ENCODE measurements around the gene EIF5.

Gene EIF5

DNA sequence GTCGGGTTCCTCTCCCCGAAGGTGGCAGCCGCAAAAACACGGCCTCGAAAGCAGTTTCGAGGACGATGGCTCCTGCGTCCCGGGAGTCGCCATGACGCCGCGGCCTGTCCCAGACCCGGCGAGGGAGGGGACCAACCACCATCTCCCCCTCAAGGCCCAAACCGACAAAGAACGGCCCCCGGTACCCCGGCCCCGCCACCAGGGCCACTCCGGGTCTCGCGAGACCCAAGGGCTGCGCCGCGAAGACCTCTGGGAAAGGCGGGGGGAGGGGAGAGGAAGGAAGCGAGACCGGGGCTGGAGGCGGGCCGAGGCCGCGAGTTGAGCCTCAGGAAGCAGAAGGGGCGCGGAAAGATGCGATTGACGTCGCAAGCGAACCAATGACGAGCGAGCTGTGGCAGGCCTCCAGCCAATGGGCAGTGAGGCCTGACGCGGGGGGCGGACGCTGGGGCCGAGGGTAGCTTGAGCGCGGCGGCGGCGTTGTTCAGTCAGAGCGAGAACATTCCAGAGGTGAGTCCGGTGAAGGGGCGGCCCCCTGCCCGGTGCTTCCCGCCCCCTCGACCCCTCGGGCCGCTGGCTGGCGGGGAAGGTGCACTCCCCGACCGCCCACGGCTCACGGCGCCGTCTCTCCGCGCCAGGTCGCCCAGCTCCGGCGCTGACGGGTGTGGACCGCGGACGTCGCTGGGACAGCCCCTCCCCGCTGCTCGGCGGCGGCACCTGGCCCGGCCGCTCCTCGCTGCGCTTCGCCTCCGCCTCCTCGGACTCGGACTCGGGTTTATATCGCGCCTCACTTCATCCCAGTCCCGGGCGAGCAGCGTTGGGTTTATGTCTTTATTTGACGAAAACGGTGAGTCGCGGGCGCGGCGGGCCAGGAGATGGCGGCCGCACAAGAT is at the start of gene EIF5:
EIF5 (plus strand) TSS at position 484 of the 890 bp plus-strand sequence. CDS start 1,624 bp downstream, outside the sequence.
- DNase-seq (ENCODE audit: low read depth in 2 of 2) = peak; percentile 98

DNA sequence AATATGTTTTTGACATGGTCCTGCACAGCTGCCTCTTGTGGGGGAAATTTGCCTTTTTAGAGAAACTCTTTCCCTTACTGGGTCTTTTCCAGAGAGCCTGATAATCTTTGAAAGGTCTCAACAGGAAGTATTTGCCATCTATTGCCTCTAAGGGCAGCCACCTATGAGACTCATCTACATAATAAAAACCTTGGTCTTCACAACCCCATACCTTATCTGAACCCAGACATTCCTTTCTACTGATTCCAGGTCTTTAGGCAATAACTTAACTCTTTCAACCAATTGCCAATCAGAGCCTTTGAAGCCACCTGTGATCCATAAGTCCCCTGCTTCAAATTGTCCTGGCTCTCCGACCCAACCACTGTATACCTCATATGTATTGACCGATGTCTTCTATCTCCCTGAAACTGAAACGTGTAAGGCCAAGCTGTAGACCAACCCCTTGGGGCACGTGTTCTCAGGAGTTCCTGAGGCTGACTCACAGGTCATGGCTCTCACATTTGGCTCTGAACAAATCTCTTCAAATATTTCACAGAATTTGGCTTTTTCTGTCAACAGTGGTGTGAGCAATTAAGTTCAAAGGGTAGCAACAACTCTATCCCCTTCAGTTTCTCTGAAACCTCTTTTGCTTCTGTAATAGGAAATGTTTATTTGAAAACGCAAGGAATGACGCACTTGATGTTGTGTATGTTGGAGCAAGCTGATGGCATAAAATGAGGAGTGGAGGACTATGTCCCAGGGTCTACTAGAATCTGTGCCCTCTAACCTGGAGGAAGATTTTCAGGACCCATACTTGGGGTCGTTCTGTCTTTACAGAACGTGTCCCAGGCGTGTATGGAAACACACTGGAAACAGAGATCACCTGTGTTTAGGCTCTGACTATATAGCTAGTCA is 49.2 kb upstream of the EIF5 start:
- DNase-seq (ENCODE audit: low read depth in 2 of 2) = no peak

DNA sequence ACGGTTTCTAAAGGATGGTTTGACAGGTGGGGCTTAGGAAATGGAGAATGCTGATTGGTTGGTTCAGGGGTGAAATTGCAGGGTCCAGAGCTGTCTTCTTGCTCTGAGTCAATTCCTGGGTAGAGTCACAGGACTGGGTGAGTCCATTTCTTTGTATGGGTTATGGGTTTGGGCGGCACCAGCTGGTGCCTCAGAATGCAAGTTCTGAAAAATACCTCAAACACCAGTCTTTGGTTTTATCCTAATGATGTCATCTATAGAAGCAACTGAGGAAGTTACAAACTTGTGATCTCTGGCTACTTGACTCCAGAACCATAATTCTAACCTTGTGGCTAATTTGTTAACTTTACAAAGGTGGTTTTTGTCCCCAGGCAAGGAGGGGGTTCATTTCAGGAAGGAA is 47.6 kb upstream of the EIF5 start:
- DNase-seq (ENCODE audit: low read depth in 2 of 2) = no peak

DNA sequence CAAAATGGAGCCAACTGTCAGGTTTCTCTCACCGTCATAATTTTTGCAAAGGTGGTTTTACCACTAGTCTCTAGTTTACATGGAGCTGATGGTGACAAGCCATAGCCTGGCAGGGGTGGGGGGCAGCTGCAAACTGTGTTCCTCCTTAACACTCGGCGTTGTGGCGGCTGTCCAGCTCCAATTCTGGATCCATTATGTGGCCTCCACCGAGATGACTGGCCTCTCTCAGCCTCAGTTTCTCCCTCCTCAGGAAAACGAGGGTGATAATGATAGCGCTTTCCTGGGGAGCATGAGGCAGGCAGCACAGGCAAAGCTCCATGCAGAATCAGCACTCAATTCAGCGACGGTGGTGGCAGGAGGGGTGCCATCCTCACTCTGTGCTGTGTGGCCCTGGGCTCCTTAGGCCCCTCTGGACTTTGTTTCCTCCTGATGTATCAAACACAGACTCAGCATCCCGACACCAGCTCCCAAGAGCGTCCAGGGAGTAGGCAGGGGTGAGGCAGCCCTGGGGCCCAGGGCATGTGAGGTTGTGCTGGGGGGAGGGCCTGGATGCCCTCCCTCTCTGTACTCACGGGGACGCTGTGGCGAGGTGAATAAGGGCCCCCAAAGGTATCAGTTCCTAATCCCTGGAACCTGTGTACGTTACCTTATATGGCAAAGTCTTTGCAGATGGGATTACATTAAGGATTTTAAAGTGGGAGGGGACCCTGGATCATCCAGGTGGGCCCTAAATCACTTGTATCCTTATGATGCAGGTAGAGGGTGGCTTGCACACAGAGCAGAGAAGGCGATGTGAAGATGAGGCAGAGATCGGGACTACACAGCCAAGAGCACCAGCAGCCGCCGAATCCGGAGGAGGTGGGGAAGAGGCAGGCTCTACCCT is 46.8 kb upstream of the EIF5 start:
- no peak for DNase-seq (ENCODE audit: low read depth in 2 of 2)

DNA sequence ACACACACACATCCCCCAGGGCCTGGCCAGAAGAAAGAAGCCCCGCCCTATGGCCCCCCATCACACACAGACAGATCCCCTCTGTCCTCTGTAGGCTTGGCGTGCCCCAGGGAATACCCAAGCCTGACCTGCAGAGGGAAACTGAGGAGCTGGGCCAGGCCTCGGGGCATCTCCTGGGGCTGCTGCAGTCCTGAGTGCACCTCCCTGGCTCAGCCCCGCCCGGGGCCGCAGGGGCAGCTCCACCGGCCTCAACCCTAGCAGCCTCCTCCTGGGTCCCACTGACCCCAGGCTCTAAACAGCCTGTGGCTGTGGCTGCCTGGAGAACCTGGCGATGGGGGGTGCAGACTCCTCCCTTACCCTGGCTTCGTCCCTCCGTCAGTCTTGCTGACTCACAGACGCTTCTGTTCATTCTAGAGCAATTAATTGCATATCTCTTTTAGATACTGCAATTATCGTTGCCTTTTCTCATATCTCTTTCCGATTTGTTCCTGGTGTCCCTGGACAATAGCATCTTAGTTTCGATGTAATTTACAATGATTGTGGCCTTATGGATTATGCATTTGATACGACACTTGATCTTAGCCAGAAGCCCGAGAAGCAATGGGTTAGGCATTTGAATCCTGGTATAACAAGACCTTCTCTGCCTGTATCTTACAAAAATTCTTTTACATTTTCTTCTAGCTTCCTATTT is 45.8 kb upstream of the EIF5 start:
- DNase-seq (ENCODE audit: low read depth in 2 of 2) = no peak

DNA sequence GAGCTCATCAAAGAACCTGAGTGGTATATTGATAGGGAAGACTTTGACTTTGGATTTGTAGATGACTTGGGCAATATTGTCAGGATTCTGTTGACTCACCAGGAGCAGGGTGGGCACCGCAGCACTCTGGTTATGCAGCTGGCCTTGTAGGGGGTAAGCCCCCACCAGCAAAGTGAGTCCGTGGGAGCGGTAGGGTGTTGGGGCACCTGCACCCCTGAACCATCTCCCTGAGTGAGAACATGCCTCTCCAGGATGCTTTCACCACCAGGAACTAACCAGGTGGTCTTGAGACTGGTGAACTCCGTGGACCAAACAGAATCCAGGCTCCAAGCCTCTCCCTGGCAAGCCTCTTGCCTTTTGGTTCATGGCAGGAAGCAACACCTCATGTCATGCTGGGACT is 44.0 kb upstream of the EIF5 start:
- DNase-seq (ENCODE audit: low read depth in 2 of 2) = no peak

DNA sequence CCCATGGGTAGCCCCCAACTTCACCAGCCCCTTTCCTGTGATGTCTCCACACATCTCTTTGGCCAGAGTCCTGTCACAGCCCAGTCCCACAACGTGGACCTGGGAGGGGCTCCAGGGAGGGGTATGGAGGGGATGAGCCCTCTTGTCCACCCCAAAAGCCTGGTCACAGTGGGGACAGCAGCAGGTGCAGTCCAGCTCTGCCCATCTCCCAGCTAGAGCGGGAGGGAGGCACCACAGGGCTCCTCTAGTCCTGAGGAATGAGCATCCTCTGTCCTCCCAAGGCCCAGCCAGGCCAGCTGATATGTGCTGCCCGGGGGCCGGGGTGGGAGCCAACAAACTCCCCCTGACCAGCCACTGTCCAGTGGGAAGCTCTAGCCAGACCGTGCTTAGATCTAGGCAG is 43.5 kb upstream of the EIF5 start:
- DNase-seq (ENCODE audit: low read depth in 2 of 2) = no peak

DNA sequence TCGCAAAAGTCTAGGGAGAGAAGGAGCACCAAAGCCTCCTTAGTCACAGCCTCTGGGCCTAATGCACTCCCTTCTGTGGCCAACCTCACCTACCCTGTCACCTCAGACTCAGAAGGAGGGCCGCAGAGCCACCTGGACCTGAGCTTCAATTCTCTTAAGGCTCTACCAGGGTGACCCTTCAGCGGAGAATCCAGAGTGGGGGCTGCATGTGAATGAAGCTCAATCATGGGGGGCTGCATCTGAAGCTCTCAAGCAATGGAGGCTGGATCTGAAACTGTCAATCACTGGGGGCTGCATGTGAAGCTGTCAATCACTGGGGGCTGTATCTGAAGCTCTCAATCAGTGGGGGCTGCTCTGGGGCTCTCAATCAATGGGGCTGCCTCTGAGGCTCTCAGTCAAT is 43.1 kb upstream of the EIF5 start:
- DNase-seq (ENCODE audit: low read depth in 2 of 2) = no peak

DNA sequence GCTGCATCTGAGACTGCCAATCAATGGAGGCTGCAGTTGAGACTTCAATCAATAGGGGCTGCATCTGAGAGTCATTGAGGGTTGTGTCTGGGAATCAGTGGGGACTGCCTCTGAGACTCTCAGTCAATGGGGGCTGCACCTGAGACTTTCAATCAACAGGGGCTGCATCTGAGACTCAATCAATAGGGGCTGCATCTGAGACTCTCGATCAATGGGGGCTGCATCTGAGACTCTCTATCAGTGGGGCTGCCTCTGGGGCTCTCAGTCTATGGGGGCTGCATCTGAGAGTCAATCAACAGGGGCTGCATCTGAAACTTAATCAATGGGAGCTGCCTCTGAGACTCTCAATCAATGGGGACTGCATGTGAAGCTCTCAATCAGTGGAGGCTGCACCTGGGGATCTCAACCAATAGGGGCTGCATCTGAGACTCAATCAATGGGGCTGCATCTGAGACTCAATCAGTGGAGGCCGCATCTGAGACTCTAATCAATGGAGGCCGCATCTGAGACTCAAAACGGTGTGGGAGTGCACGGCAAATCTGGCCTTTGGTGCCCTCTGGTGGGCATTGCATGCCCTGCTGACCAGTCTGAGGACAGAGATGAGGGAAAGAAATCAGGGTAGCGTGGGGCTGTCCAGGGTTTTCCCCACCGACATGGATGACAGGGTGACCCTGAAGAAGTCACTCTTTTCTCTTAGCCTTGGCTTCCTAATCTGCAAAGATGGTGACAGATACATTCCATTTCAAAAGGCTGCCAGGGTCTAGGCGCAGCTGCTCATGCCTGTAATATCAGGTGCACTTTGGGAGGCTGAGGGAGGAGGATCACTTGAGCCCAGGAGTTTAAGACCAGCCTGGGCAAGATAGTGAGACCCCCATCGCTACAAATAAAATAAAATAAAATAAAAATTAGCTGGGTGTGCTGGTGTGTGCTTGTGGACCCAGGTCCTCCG is 41.3 kb upstream of the EIF5 start:
- DNase-seq (ENCODE audit: low read depth in 2 of 2) = peak; percentile 72 to 75

DNA sequence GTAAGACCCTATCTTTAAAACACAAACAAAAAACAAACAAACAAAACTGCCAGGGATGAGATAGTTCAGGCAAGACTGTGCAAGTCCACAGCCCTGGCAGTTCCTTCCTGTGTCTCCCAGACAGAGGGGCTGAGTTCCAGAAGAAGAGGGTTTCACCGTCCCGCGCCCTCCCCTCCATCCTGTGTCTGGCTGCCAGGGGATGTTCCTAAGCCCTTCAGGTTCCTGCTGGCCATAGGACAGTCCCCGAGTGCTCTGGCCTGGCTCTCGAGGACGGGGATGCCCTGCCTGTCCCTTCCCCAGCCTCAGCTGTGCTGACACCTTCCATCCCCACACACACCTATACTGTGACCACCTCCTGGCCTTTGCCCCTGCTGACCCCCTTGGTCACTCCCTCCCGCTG is 40.6 kb upstream of the EIF5 start:
- DNase-seq (ENCODE audit: low read depth in 2 of 2) = no peak

DNA sequence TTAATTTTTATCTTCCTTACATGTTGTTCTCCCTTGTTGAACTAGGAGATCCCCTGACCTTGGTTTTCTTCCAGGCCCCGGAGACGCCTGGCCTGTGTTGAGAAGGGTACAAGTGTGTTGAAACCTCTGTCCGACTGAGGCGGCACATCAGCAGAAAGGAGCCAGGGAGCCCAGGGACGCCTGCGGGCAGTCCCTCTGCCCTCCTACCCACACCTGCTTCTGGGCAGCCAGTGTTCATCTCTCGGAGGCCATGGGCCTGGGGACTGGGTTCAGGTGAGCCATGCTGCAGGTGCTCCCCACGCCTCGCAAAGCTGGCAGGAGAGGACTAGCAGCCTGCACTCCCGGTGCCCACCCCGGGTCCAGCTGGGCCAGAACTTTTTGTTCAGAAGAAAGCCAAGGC is 39.9 kb upstream of the EIF5 start:
- no peak for DNase-seq (ENCODE audit: low read depth in 2 of 2)

DNA sequence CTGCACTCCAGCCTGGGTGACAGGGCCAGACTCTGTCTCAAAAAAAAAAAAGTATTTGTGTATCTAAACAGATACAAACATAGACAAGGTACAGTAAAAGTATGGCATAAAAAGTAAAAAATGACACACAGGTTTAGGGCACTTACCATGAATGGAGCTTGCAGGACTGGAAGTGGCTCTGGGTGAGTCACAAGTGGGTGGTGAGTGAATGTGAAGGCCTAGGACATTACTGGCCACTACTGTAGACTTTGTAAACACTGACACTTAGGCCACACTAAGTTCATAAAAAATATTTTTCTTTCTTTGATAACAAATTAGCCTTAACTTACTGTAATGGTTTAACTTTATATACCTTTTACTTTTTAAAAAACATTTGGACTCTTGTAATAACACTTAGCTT is 38.0 kb upstream of the EIF5 start:
- no peak for DNase-seq (ENCODE audit: low read depth in 2 of 2)

DNA sequence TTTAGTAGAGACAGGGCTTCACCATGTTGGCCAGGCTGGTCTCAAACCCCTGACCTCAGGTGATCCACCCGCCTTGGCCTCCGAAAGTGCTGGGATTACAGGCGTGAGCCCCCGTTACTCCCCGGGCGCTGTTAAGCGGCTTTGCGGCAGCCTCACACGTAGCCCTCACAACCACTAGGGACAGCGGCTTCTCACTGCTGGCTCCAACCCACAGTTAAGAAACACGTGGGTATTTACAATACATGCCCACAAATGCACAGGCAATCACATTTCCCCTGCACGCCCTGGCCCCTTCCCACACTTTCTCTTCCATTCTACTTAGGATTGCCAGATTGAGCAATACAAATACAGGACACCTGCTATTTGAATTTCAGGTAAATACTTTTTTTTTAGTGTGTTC is 37.0 kb upstream of the EIF5 start:
- no peak for DNase-seq (ENCODE audit: low read depth in 2 of 2)

DNA sequence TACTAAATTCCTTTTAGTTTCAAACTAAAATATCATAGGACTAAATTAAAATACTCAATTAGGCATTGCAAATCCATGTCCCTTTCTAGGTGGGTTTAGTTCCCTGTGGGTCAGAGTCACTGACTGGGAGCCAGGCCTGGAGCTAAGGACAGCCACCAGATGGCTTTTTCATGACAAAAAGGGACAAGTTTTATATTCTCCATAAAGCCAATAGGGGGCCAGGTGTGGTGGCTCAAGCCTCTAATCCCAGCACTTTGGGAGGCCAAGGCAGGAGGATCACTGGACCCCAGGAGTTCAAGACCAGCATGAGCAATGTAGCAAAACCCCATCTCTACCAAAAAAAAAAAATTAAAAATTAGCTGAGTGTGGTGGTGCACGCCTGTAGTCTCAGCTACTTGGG is 35.4 kb upstream of the EIF5 start:
- no peak for DNase-seq (ENCODE audit: low read depth in 2 of 2)

DNA sequence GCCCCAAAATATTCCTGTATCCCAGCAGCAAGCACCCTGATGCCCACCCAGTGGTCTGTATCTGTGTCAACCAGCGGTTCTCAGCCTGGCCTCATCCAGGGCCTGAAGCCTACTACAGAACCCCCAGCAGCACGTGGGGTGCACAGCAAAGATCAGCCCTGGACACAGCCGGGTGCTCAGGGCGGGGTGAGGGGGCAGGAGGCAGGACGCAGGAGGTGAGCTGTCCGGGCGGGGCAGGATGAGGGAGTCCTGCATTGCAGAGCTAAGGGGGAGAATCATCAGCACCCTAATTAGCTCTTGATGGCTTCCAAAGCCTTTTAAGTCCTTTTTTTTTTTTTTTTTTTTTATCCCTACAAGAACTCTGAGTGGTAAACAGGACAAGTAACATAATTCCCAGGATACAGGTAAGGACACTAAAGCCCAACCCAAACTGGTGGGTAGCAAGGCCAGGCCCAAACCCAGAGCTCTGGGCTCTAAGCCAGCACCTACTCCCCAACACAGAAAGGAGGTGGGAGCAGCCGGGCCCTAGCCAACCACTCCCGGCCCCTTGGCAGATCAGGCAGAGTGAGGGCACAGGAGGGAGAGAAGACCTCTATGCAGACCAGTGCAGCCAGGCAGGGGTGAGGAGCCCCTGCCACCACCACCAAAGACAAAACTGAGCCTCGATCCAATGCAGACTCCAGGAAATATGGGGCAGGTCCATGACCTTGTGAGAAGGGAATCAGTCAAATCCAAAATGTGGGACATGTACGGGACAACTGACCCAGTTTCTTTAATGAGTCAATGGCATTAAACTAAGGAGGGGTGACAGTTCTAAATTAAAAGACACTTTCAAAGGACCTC is 32.3 kb upstream of the EIF5 start:
- DNase-seq (ENCODE audit: low read depth in 2 of 2) = no peak

DNA sequence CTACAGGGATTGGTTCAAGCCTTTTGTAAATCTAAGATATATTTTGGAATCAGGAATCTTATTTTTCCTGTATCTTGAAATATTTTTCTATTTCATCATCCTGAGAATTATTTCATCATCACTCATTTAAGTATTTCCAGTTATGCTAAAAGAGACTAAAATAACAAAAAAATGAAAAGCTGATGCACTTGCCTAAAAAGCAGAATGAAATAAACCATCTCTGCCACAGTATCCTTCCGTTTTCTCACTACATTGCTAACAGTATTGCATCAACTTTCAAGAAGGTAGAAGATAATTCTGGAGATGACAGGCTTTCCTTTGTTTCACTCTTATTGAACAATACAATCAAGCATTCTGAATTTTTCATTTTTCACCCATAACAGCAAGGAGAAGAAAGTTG is 31.1 kb upstream of the EIF5 start:
- DNase-seq (ENCODE audit: low read depth in 2 of 2) = no peak

DNA sequence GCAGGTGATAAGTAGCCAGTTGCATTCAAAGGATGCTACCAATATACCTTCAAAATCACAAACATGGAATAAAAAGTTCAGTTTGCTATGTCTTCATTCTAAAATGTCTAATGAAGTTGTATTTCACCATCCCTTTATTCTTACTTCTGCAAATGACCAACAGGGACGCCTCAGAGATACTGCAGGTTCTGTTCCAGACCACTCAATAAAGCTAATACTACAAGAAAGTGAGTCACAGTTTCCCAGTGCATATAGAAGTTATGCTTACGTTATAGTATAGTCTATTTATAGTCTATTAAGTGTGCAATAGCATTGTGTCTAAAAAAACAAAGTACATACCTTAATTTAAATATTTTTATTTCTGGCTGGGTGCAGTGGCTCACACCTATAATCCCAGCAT is 29.3 kb upstream of the EIF5 start:
- DNase-seq (ENCODE audit: low read depth in 2 of 2) = no peak

DNA sequence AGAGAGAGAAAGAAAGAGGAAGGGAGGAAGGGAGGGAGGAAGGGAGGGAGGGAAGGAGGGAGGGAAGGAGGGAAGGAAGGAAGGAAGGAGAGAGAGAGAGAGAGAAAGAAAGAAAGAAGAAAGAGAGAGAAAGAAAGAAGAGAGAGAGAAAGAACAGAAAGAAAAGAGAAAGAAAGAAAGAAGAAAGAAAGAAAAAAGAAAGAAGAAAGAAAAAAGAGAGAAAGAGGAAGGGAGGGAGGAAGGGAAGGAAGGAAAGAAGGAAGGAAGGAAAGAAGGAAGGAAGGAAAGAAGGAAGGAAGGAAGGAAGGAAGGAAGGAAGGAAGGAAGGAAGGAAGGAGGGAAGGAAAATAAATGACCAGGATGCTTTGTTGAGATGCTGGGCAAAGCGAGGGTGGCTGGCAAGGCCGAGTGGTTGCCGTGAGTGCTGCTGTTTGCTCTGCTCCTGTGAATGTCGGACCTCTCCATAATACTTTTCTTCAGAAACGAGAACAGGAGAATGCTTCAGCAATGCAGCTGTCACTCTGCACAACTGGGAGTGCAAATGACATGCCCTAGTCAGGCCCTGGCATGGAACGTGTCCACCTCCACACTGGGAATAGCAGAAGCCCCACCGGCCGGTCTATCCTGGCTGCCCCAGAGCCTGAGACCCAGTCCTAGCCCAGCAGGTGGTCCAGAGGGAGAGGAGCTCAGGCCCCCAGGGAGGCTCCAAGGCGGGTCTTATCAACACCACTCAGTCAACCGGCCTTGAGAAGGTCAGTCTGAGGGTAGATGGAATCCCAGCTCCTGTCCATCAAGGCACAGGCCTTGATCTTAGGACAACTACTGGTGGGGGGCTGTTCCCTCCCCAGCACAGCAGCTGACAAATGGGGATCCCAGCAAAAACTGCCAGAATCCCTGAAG is 25.1 kb upstream of the EIF5 start:
- DNase-seq (ENCODE audit: low read depth in 2 of 2) = no peak
